ENCODE results near the gene CFAP73. TPM values are rescaled to one million over a fixed set of nuclear protein-coding genes. Genes with fewer than 3 reads are reported as not detected.
"Not testable (repeated sequence)": the region's sequence is repeated elsewhere in the genome, so short reads cannot be mapped to it uniquely, and the experiment has no call there.

CFAP73 gene
- total RNA-seq, 1 experiment from 2014 or later: 0.61 TPM

GRCh38 chr12:113141716-113142115 lies 7.8 kb upstream of the CFAP73 start:
- not testable (repeated sequence) for DNase-seq (ENCODE audit: low spot score)

- peak; percentile 58 for DNase-seq (ENCODE audit: low spot score)
These were observed 7.2 kb upstream of the CFAP73 start for GRCh38 chr12:113142173-113142885.

GRCh38 chr12:113142886-113143332 lies 6.6 kb upstream of the CFAP73 start:
- DNase-seq (ENCODE audit: low spot score): no peak

- DNase-seq (ENCODE audit: low spot score): no peak
These were observed 5.6 kb upstream of the CFAP73 start for GRCh38 chr12:113143959-113144358.

GRCh38 chr12:113144806-113145205 lies 4.7 kb upstream of the CFAP73 start:
- no peak for DNase-seq (ENCODE audit: low spot score)

- DNase-seq (ENCODE audit: low spot score): no peak
These were observed 3.6 kb upstream of the CFAP73 start for GRCh38 chr12:113145720-113146551.

- no peak for DNase-seq (ENCODE audit: low spot score)
These were observed 2.5 kb upstream of the CFAP73 start for GRCh38 chr12:113146999-113147398.

GRCh38 chr12:113151655-113152054 lies 2.1 kb downstream of the CFAP73 start:
- DNase-seq (ENCODE audit: low spot score): no peak

- DNase-seq (ENCODE audit: low spot score): no peak
These were observed 2.8 kb downstream of the CFAP73 start for GRCh38 chr12:113152196-113152834.

GRCh38 chr12:113152835-113153814 lies 3.6 kb downstream of the CFAP73 start:
- DNase-seq (ENCODE audit: low spot score): peak; percentile 87

GRCh38 chr12:113154351-113154973 lies 4.9 kb downstream of the CFAP73 start:
- no peak for DNase-seq (ENCODE audit: low spot score)

- no peak for DNase-seq (ENCODE audit: low spot score)
These were observed 5.5 kb downstream of the CFAP73 start for GRCh38 chr12:113155060-113155459.

- DNase-seq (ENCODE audit: low spot score): no peak
These were observed 6.1 kb downstream of the CFAP73 start for GRCh38 chr12:113155646-113156045.

- no peak for DNase-seq (ENCODE audit: low spot score)
These were observed 7.8 kb downstream of the CFAP73 start for GRCh38 chr12:113157218-113157859.

- DNase-seq (ENCODE audit: low spot score): no peak
These were observed 9.1 kb downstream of the CFAP73 start for GRCh38 chr12:113158439-113159203.

GRCh38 chr12:113159937-113160336 lies 10.4 kb downstream of the CFAP73 start:
- DNase-seq (ENCODE audit: low spot score): no peak

GRCh38 chr12:113161415-113162016 lies 12.0 kb downstream of the CFAP73 start:
- DNase-seq (ENCODE audit: low spot score): no peak

GRCh38 chr12:113162102-113163029 lies 12.8 kb downstream of the CFAP73 start:
- DNase-seq (ENCODE audit: low spot score): no peak

All from HT-29 (cell line).